Activated CD4-positive, alpha-beta T cell treated with anti-CD3 and anti-CD28 coated beads, Interleukin-2, amount 10 ng/mL, durations not matched to agents 24 days and 14 days (primary cell): ENCODE measurements around the gene TP53BP1. TPM values are rescaled to one million over a fixed set of nuclear protein-coding genes. Genes with fewer than 3 reads are reported as not detected.

Experiments used
- DNase-seq: peaks from one replicate; pipeline ENCODE4 v3.0.0; 2022
- H3K27ac Mint-ChIP-seq: one replicate; pipeline ENCODE4 v1.8.0; 2022; ENCODE audit warnings: mild to moderate bottlenecking, mixed read lengths
- H3K27me3 Mint-ChIP-seq: one replicate; pipeline ENCODE4 v1.8.0; 2022; ENCODE audit warnings: mixed read lengths
- H3K36me3 Mint-ChIP-seq: one replicate; pipeline ENCODE4 v1.8.0; 2022; ENCODE audit warnings: low read depth, mild to moderate bottlenecking, mixed read lengths
- H3K4me1 Mint-ChIP-seq: one replicate; pipeline ENCODE4 v1.8.0; 2021; ENCODE audit warnings: mixed read lengths
- H3K4me3 Mint-ChIP-seq: one replicate; pipeline ENCODE4 v1.8.0; 2022; ENCODE audit warnings: mild to moderate bottlenecking, moderate library complexity, mixed read lengths
- H3K9me3 Mint-ChIP-seq: one replicate; pipeline ENCODE4 v1.8.0; 2021; ENCODE audit warnings: mixed read lengths
- intact Hi-C: fragments of 100-400 bp; cut with micrococcal nuclease; formaldehyde crosslinking; loops from one replicate; pipeline ENCODE4 v1.15.1; 2023
- total RNA-seq: library from RNA; stranded (reverse); gene quantifications from 2 replicates; pipeline ENCODE4 v1.2.3, GENCODE V29; 2022

TP53BP1 gene
- total RNA-seq, 1 donor from 2014 or later: 38.7 TPM

DNA sequence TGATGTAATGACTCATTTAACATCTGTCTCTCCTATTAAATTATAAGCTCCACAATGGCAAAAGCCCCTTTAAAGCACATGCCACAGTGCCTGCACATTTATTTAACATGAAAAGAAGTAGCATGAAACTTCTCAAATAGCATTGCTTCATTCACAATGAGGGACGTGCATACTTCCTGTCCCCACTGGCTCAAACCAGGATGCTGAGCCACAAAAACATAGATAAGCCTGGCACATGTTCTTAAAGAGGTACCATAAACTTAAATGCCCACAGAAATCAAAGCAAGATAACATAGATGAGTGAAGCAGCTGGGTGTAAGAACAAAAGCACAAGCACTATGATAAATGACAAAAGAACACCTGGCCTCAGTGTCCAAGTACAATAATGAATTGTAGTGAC is 3.8 kb downstream of the TP53BP1 start:
- intact Hi-C loops: no loop called here
- no peak for DNase-seq
- Mint-ChIP-seq H3K9me3 (no peaks in the 10 kb centered on the region), H3K4me1 (peaks cover 28% of the 10 kb centered on the region), H3K27me3 (no peaks in the 10 kb centered on the region), H3K36me3 (peaks cover 35% of the 10 kb centered on the region), H3K27ac (peak overlapping the region; percentile 9), H3K4me3 (no peak overlapping the region)

DNA sequence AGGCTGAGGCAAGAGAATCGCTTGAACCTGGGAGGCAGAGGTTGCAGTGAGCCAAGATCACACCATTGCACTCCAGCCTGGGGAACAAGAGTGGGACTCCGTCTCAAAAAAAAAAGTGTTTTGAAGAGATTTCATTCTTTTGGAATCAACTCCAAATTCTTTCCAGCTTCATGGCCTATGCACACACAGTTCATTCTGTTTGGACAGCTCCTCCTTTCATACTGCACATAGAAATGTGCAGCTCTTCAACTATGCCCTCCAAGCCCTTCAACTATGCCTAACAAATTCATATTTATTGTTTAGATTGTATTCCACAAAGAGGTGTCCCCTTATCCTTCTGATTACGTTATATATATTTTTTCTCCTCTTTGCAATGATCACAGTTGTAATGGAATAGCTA is 4.2 kb downstream of the TP53BP1 start:
- Mint-ChIP-seq H3K27ac (peak overlapping the region; percentile 9), H3K36me3 (peaks cover 36% of the 10 kb centered on the region), H3K4me1 (peaks cover 27% of the 10 kb centered on the region), H3K9me3 (no peaks in the 10 kb centered on the region), H3K4me3 (no peak overlapping the region), H3K27me3 (no peaks in the 10 kb centered on the region)
- intact Hi-C loops: no loop called here
- no peak for DNase-seq

DNA sequence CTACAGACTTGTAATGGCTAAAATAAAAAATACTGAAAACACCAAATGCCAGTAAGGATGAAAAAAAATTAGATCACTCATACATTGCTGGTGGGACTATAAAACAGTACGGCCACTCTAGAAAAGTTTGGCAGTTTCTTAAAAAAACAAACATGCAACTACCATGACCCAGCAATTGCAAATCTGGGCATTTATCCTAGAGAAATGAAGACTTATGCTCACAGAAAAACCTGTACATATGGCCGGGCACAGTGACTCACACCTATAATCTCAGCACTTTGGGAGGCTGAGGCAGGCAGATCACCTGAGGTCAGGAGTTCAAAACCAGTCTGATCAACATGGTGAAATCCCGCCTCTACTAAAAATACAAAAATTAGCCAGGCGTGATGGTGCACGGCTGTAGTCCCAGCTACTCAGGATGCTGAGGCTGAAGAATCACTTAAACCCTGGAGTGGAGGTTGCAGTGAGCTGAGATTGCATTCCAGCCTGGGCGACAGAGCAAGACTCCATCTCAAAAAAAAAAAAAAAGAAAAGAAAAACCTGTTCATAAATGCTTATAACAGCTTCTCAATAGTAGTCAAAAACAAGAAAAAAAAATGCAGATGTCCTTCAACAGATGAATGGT is 5.6 kb downstream of the TP53BP1 start:
- intact Hi-C loops: no loop called here
- Mint-ChIP-seq H3K4me3 (no peak overlapping the region), H3K4me1 (peaks cover 21% of the 10 kb centered on the region), H3K27me3 (no peaks in the 10 kb centered on the region), H3K27ac (no peak overlapping the region), H3K36me3 (peaks cover 32% of the 10 kb centered on the region), H3K9me3 (no peaks in the 10 kb centered on the region)
- no peak for DNase-seq

DNA sequence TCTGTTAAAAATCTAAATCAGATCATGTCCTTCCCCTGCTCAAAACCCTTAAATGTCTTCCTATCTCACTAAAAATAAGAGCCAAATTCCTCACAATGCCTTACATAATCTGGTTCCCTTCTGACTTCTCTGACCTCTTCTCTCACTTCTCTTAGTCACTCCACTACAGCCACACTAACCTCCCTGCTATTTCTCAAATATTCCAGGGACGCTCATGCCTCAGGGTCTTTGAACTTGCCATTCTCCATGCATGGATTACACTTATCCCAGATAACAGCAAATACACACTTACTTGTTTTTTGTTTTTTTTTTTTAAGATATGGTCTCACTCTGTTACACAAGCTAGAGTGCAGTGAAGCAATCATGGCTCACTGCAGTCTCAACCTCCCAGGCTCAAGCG is 8.5 kb downstream of the TP53BP1 start:
- Mint-ChIP-seq H3K9me3 (no peaks in the 10 kb centered on the region), H3K4me3 (no peak overlapping the region), H3K27ac (no peak overlapping the region), H3K4me1 (peaks cover 12% of the 10 kb centered on the region), H3K27me3 (no peaks in the 10 kb centered on the region), H3K36me3 (peaks cover 21% of the 10 kb centered on the region)
- intact Hi-C loops: no loop called here
- DNase-seq: no peak

DNA sequence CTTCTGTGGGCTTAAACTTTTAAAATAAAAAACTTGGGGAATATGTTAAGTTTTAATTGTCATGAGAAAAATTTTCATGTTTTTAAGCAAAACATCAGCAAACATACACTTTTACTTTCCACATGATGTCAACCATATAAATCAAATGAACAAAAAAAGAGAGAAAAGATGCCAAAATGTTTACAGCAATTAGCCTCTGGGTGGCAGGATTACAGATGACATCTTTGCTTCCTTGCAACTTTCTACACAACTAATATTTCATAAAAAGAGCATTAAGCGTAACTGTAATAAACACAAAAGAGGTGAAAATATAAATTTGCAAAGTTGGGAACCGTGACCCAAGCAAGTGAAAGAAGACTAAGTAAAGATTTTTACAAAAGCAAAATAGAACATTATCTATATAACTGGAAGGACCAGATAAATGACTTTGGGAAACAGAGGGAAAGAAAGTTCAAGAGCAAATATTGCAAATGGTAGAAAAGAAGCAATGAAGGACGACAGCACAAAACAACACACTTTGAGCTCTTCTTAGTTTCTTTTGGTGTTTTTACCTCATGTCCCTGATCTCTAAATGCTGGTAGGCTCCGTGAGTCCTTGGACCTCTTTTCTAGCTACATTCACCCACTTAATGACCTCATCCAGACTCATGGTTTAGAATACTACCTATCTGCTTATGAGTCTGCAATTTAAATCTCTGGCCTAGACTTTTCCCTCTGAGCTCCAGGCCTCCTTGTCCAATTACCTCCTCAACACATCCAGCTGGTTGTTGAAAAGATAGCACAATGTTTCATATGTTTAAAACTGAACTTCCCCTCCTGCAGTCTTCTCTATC is 9.4 kb downstream of the TP53BP1 start:
- H3K9me3 Mint-ChIP-seq: no peaks in the 10 kb centered on the region
- H3K36me3 Mint-ChIP-seq: peaks cover 23% of the 10 kb centered on the region
- H3K27me3 Mint-ChIP-seq: no peaks in the 10 kb centered on the region
- H3K27ac Mint-ChIP-seq: no peak overlapping the region
- peaks cover 4% of the 10 kb centered on the region for H3K4me1 Mint-ChIP-seq
- H3K4me3 Mint-ChIP-seq: no peak overlapping the region
- intact Hi-C loops: no loop called here
- no peak for DNase-seq

DNA sequence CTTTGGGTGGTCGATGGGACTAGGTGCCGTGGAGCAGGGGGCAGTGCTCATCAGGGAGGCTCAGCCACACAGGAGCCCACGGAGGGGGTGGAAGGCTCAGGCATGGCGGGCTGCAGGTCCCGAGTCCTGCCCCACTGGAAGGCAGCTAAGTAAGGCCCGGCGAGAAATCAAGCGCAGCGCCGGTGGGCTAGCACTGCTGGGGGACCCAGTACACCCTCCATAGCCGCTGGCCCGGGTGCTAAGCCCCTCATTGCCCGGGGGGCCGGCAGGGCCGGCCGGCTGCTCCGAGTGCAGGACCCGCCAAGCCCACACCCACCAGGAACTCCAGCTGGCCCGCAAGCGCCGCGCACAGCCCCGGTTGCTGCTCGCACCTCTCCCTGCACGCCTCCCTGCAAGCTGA is 19.1 kb downstream of the TP53BP1 start:
- no peak for DNase-seq
- Mint-ChIP-seq H3K4me1 (no peaks in the 10 kb centered on the region), H3K36me3 (peaks cover 44% of the 10 kb centered on the region), H3K27ac (no peak overlapping the region), H3K4me3 (no peak overlapping the region), H3K27me3 (no peaks in the 10 kb centered on the region), H3K9me3 (no peaks in the 10 kb centered on the region)
- intact Hi-C loops: no loop called here

DNA sequence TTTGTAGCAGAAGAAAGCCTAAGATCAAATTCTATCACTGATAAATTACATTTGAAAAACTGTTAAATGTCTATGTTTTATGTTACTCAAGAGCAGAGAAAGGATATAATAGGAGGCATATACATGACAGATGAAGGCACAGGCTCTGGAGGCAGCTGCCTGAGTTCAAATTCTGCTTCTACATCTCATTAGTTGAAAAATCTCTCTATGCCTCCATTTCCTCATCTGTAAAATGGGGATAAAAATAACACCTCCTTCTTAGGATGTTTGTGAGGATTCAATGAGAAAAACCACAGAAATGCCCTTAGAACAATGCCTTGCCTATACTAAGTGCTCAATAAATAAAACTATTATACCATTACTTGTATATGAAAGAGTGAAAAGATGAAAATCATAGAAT is 21.0 kb downstream of the TP53BP1 start:
- Mint-ChIP-seq H3K36me3 (peaks cover 31% of the 10 kb centered on the region), H3K4me3 (no peak overlapping the region), H3K9me3 (no peaks in the 10 kb centered on the region), H3K27ac (no peak overlapping the region), H3K27me3 (no peaks in the 10 kb centered on the region), H3K4me1 (no peaks in the 10 kb centered on the region)
- no peak for DNase-seq
- intact Hi-C loops: no loop called here

DNA sequence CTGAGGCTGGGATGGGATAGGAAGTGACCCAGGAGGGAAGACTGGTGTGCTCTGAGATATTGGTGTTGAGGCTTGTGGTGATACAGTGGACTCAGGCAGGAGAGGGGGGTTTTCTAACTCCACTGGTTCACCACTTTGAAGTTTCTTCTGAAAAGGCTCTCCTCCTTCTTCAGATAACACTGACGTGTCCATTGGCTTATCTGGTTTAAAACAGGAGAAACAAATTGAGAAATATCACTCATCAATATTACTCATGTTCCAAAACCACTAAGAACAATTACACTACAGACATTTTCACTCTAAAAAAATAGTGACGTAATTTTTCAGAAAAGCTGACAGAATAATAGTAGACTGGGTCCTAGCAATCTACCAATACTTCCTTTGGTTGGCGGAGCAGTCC is 23.1 kb downstream of the TP53BP1 start:
- Mint-ChIP-seq H3K27me3 (no peaks in the 10 kb centered on the region), H3K4me3 (no peak overlapping the region), H3K27ac (no peak overlapping the region), H3K36me3 (peaks cover 34% of the 10 kb centered on the region), H3K9me3 (no peaks in the 10 kb centered on the region), H3K4me1 (no peaks in the 10 kb centered on the region)
- intact Hi-C loops: no loop called here
- DNase-seq: no peak

DNA sequence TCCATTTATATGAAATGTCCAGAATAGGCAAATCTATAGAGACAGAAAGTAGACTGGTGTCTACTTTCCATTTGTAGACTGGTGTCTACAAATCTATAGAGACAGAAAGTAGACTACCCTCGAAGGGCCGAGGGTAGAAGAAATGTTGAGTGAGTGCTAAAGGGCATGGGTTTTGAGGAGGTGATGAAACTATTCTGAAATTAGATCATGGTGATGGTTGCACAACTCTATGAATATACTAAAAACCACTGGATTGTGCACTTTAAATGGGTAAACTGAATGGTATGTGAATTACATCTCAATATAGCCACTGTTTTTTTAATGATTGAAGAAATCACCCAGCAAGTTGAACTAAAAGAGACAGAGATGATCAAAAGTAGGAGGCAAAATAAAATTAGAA is 27.9 kb downstream of the TP53BP1 start:
- H3K27ac Mint-ChIP-seq: no peak overlapping the region
- H3K4me3 Mint-ChIP-seq: no peak overlapping the region
- no peaks in the 10 kb centered on the region for H3K9me3 Mint-ChIP-seq
- H3K27me3 Mint-ChIP-seq: no peaks in the 10 kb centered on the region
- DNase-seq: no peak
- H3K4me1 Mint-ChIP-seq: no peaks in the 10 kb centered on the region
- intact Hi-C loops: no loop called here
- H3K36me3 Mint-ChIP-seq: peaks cover 32% of the 10 kb centered on the region

DNA sequence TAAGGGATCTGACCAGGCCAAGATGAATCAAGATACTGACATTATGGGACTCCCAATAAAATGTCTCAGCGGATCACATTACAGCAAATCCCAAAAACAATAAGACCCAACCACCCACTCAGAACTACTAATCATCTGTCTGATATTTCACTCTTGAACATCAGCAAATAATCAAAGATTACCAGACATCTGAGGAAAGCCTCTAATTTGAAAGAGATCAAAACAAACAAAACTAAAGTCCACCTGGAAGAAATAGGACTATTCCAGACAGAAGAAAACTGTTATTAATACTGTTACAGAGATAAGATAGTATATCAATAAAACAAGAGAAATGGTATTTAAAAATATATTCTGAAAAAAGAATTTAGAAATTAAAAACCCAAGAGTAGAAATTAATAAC is 29.0 kb downstream of the TP53BP1 start:
- intact Hi-C loops: no loop called here
- Mint-ChIP-seq H3K9me3 (no peaks in the 10 kb centered on the region), H3K4me3 (no peak overlapping the region), H3K27me3 (no peaks in the 10 kb centered on the region), H3K4me1 (no peaks in the 10 kb centered on the region), H3K27ac (no peak overlapping the region), H3K36me3 (peaks cover 28% of the 10 kb centered on the region)
- no peak for DNase-seq

DNA sequence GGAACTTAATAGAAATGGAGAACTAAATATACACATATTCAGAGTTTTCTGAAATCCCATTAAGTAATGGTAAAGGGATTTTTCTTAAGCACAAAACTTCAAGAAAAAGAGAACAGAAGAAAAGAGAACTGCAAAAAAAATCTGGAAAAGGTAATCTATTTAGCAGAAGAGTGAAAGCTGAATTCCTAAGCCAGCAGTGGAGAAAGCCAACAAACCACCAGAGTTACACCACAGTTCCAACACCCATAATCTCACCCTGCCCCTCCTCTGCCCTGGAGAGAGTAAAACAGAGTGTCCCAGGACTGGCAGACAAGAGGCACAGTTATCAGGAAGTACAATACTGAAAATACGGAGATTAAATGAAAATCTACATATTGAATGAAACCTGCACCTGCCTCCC is 29.4 kb downstream of the TP53BP1 start:
- Mint-ChIP-seq H3K4me1 (no peaks in the 10 kb centered on the region), H3K27ac (no peak overlapping the region)

DNA sequence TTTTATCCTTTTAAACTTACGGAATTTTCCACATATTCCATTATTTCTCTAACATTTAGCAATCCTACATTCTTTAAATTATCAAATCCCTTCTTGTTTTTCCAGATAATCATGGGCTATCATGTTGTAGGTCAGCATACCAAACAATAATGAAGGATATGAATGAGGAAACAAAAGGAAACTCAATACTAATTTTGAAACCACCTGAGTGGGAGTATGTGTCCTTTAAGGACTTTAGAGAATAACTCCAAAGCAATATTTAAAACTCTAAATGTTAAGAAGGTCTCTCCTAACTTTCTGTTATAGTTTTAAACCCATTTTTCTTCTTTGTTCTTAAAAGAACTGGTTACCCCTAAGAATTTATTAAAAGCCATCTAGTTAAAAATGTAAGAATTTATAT is 43.0 kb downstream of the TP53BP1 start:
- Mint-ChIP-seq H3K4me1 (peaks cover 12% of the 10 kb centered on the region), H3K27ac (no peak overlapping the region), H3K4me3 (no peak overlapping the region), H3K9me3 (no peaks in the 10 kb centered on the region), H3K36me3 (peaks cover 12% of the 10 kb centered on the region), H3K27me3 (no peaks in the 10 kb centered on the region)
- no peak for DNase-seq
- intact Hi-C loops: no loop called here

More for the DNA sequence above, 29.4 kb downstream of the TP53BP1 start:
- H3K9me3 Mint-ChIP-seq: no peaks in the 10 kb centered on the region
- H3K4me3 Mint-ChIP-seq: no peak overlapping the region
- peaks cover 28% of the 10 kb centered on the region for H3K36me3 Mint-ChIP-seq
- intact Hi-C loops: no loop called here
- no peaks in the 10 kb centered on the region for H3K27me3 Mint-ChIP-seq
- no peak for DNase-seq

DNA sequence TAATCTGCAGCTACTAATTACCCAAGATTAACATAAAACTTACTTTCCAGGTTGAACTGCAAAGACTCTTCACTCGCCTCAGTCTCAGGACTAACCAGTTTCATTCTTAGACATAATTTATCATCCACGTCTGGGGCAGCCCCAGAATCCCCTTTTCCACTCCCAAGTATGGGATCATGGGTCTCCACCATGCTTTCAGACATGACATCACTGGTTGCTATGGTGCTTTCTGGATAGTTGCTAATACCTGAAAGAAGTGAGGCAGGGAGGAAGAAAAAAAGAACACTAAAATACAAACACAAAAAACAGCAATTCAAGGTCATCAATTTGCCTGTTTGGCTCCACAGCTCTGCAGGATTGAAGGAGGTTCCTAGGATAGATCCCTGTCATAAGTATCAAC is 46.6 kb downstream of the TP53BP1 start:
- Mint-ChIP-seq H3K4me1 (peaks cover 12% of the 10 kb centered on the region), H3K27ac (no peak overlapping the region), H3K4me3 (no peak overlapping the region), H3K36me3 (peaks cover 12% of the 10 kb centered on the region), H3K9me3 (no peaks in the 10 kb centered on the region), H3K27me3 (no peaks in the 10 kb centered on the region)
- intact Hi-C loops: no loop called here
- no peak for DNase-seq

DNA sequence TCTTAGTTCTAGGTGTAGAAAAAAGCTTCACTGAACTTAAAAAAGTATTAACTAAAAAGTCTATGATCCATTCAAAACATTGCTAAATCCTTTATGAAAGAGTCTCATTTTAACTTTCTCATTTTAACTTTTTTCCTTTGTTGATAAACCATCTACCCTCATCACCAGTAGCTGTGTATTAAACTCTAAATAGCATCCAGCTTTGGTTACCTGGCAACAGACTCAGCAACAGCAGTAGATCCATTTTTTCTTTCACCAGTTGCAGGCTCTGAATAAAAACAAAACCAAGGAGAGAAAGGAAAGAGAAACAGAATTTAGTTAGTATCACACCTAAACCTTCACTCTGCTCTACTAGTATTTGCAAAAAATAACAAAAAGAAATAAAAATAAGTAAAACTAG is 51.6 kb downstream of the TP53BP1 start:
- Mint-ChIP-seq H3K4me1 (peaks cover 7% of the 10 kb centered on the region), H3K27me3 (no peaks in the 10 kb centered on the region), H3K4me3 (no peak overlapping the region), H3K36me3 (peaks cover 12% of the 10 kb centered on the region), H3K9me3 (no peaks in the 10 kb centered on the region), H3K27ac (peak overlapping the region; percentile 90)
- DNase-seq: peak; percentile 76
- intact Hi-C loops: loop anchor here (1.0 kb wide), 1 partner anchor 69 kb away; no protein-coding TSS in a partner anchor
